Measurements from ENCODE around the gene RUBCNL.

The RUBCNL gene

GRCh38 chr13:46340011-46340410, 47.0 kb downstream of the RUBCNL start:
- Histone ChIP-seq H3K36me3 (ENCODE audit: control insufficient read depth, insufficient read depth, low read length) (no peaks in the 10 kb centered on the region), H3K27me3 (ENCODE audit: control insufficient read depth, insufficient read depth, low read length) (no peaks in the 10 kb centered on the region), H3K9me3 (ENCODE audit: control insufficient read depth, insufficient read depth, low read length) (no peaks in the 10 kb centered on the region), H3K9ac (ENCODE audit: low read depth, low read length) (no peak overlapping the region), H3K4me1 (ENCODE audit: control insufficient read depth, insufficient read depth, low read length) (no peaks in the 10 kb centered on the region), H3K4me3 (ENCODE audit: low read depth, low read length) (no peak overlapping the region), H3K27ac (ENCODE audit: low read depth, low read length) (no peak overlapping the region)

- no peaks in the 10 kb centered on the region for H3K36me3 ChIP-seq (ENCODE audit: control insufficient read depth, insufficient read depth, low read length)
- no peak overlapping the region for H3K4me3 ChIP-seq (ENCODE audit: low read depth, low read length)
- no peaks in the 10 kb centered on the region for H3K4me1 ChIP-seq (ENCODE audit: control insufficient read depth, insufficient read depth, low read length)
- no peaks in the 10 kb centered on the region for H3K9me3 ChIP-seq (ENCODE audit: control insufficient read depth, insufficient read depth, low read length)
- no peaks in the 10 kb centered on the region for H3K27me3 ChIP-seq (ENCODE audit: control insufficient read depth, insufficient read depth, low read length)
- no peak overlapping the region for H3K27ac ChIP-seq (ENCODE audit: low read depth, low read length)
- no peak overlapping the region for H3K9ac ChIP-seq (ENCODE audit: low read depth, low read length)
These were observed 47.9 kb downstream of the RUBCNL start for GRCh38 chr13:46339035-46339666.

- Histone ChIP-seq H3K9me3 (ENCODE audit: control insufficient read depth, insufficient read depth, low read length) (no peaks in the 10 kb centered on the region), H3K9ac (ENCODE audit: low read depth, low read length) (no peak overlapping the region), H3K36me3 (ENCODE audit: control insufficient read depth, insufficient read depth, low read length) (no peaks in the 10 kb centered on the region), H3K4me3 (ENCODE audit: low read depth, low read length) (no peak overlapping the region), H3K4me1 (ENCODE audit: control insufficient read depth, insufficient read depth, low read length) (no peaks in the 10 kb centered on the region), H3K27ac (ENCODE audit: low read depth, low read length) (no peak overlapping the region), H3K27me3 (ENCODE audit: control insufficient read depth, insufficient read depth, low read length) (no peaks in the 10 kb centered on the region)
These were observed 49.4 kb downstream of the RUBCNL start for GRCh38 chr13:46337700-46338099.

- no peaks in the 10 kb centered on the region for H3K9me3 ChIP-seq (ENCODE audit: control insufficient read depth, insufficient read depth, low read length)
- H3K36me3 ChIP-seq (ENCODE audit: control insufficient read depth, insufficient read depth, low read length), result no peaks in the 10 kb centered on the region
- no peaks in the 10 kb centered on the region for H3K4me1 ChIP-seq (ENCODE audit: control insufficient read depth, insufficient read depth, low read length)
- H3K27me3 ChIP-seq (ENCODE audit: control insufficient read depth, insufficient read depth, low read length), result no peaks in the 10 kb centered on the region
- H3K4me3 ChIP-seq (ENCODE audit: low read depth, low read length), result no peak overlapping the region
- no peak overlapping the region for H3K9ac ChIP-seq (ENCODE audit: low read depth, low read length)
- no peak overlapping the region for H3K27ac ChIP-seq (ENCODE audit: low read depth, low read length)
These were observed 52.8 kb downstream of the RUBCNL start for GRCh38 chr13:46334035-46334822.

- Histone ChIP-seq H3K9ac (ENCODE audit: low read depth, low read length) (no peak overlapping the region), H3K27ac (ENCODE audit: low read depth, low read length) (no peak overlapping the region), H3K4me3 (ENCODE audit: low read depth, low read length) (no peak overlapping the region), H3K27me3 (ENCODE audit: control insufficient read depth, insufficient read depth, low read length) (no peaks in the 10 kb centered on the region), H3K36me3 (ENCODE audit: control insufficient read depth, insufficient read depth, low read length) (no peaks in the 10 kb centered on the region), H3K9me3 (ENCODE audit: control insufficient read depth, insufficient read depth, low read length) (no peaks in the 10 kb centered on the region), H3K4me1 (ENCODE audit: control insufficient read depth, insufficient read depth, low read length) (no peaks in the 10 kb centered on the region)
These were observed 54.3 kb downstream of the RUBCNL start for GRCh38 chr13:46332772-46333171.

- no peak overlapping the region for H3K27ac ChIP-seq (ENCODE audit: low read depth, low read length)
- no peak overlapping the region for H3K4me3 ChIP-seq (ENCODE audit: low read depth, low read length)
- H3K27me3 ChIP-seq (ENCODE audit: control insufficient read depth, insufficient read depth, low read length), result no peaks in the 10 kb centered on the region; the same call in 1 of the 2 replicates
- no peaks in the 10 kb centered on the region for H3K4me1 ChIP-seq (ENCODE audit: control insufficient read depth, insufficient read depth, low read length)
- H3K36me3 ChIP-seq (ENCODE audit: control insufficient read depth, insufficient read depth, low read length), result no peaks in the 10 kb centered on the region
- H3K9ac ChIP-seq (ENCODE audit: low read depth, low read length), result no peak overlapping the region
- H3K9me3 ChIP-seq (ENCODE audit: control insufficient read depth, insufficient read depth, low read length), result no peaks in the 10 kb centered on the region
These were observed 57.4 kb downstream of the RUBCNL start for GRCh38 chr13:46329624-46330023.

GRCh38 chr13:46327246-46327645, 59.8 kb downstream of the RUBCNL start:
- Histone ChIP-seq H3K4me1 (ENCODE audit: control insufficient read depth, insufficient read depth, low read length) (no peaks in the 10 kb centered on the region), H3K9ac (ENCODE audit: low read depth, low read length) (no peak overlapping the region), H3K27me3 (ENCODE audit: control insufficient read depth, insufficient read depth, low read length) (no peaks in the 10 kb centered on the region; the same call in 1 of the 2 replicates), H3K36me3 (ENCODE audit: control insufficient read depth, insufficient read depth, low read length) (no peaks in the 10 kb centered on the region), H3K9me3 (ENCODE audit: control insufficient read depth, insufficient read depth, low read length) (no peaks in the 10 kb centered on the region), H3K27ac (ENCODE audit: low read depth, low read length) (no peak overlapping the region), H3K4me3 (ENCODE audit: low read depth, low read length) (no peak overlapping the region)

GRCh38 chr13:46324976-46325375, 62.1 kb downstream of the RUBCNL start:
- Histone ChIP-seq H3K36me3 (ENCODE audit: control insufficient read depth, insufficient read depth, low read length) (no peaks in the 10 kb centered on the region), H3K9ac (ENCODE audit: low read depth, low read length) (no peak overlapping the region), H3K4me1 (ENCODE audit: control insufficient read depth, insufficient read depth, low read length) (no peaks in the 10 kb centered on the region), H3K27me3 (ENCODE audit: control insufficient read depth, insufficient read depth, low read length) (no peaks in the 10 kb centered on the region; the same call in 1 of the 2 replicates), H3K27ac (ENCODE audit: low read depth, low read length) (no peak overlapping the region), H3K9me3 (ENCODE audit: control insufficient read depth, insufficient read depth, low read length) (no peaks in the 10 kb centered on the region), H3K4me3 (ENCODE audit: low read depth, low read length) (no peak overlapping the region)

- no peak overlapping the region for H3K9ac ChIP-seq (ENCODE audit: low read depth, low read length)
- no peaks in the 10 kb centered on the region; the same call in 1 of the 2 replicates for H3K27me3 ChIP-seq (ENCODE audit: control insufficient read depth, insufficient read depth, low read length)
- no peaks in the 10 kb centered on the region for H3K36me3 ChIP-seq (ENCODE audit: control insufficient read depth, insufficient read depth, low read length)
- H3K4me1 ChIP-seq (ENCODE audit: control insufficient read depth, insufficient read depth, low read length), result no peaks in the 10 kb centered on the region
- no peak overlapping the region for H3K27ac ChIP-seq (ENCODE audit: low read depth, low read length)
- no peaks in the 10 kb centered on the region for H3K9me3 ChIP-seq (ENCODE audit: control insufficient read depth, insufficient read depth, low read length)
- H3K4me3 ChIP-seq (ENCODE audit: low read depth, low read length), result no peak overlapping the region
These were observed 65.4 kb downstream of the RUBCNL start for GRCh38 chr13:46321494-46322225.

- Histone ChIP-seq H3K36me3 (ENCODE audit: control insufficient read depth, insufficient read depth, low read length) (no peaks in the 10 kb centered on the region), H3K27ac (ENCODE audit: low read depth, low read length) (no peak overlapping the region)
These were observed 66.2 kb downstream of the RUBCNL start for GRCh38 chr13:46320821-46321220.

GRCh38 chr13:46320406-46320805, 66.6 kb downstream of the RUBCNL start:
- no peak overlapping the region for H3K9ac ChIP-seq (ENCODE audit: low read depth, low read length)
- H3K4me3 ChIP-seq (ENCODE audit: low read depth, low read length), result no peak overlapping the region
- no peaks in the 10 kb centered on the region; the same call in 1 of the 2 replicates for H3K27me3 ChIP-seq (ENCODE audit: control insufficient read depth, insufficient read depth, low read length)
- no peaks in the 10 kb centered on the region for H3K36me3 ChIP-seq (ENCODE audit: control insufficient read depth, insufficient read depth, low read length)
- H3K27ac ChIP-seq (ENCODE audit: low read depth, low read length), result no peak overlapping the region
- H3K4me1 ChIP-seq (ENCODE audit: control insufficient read depth, insufficient read depth, low read length), result no peaks in the 10 kb centered on the region
- H3K9me3 ChIP-seq (ENCODE audit: control insufficient read depth, insufficient read depth, low read length), result no peaks in the 10 kb centered on the region

More at GRCh38 chr13:46320821-46321220, 66.2 kb downstream of the RUBCNL start:
- Histone ChIP-seq H3K27me3 (ENCODE audit: control insufficient read depth, insufficient read depth, low read length) (no peaks in the 10 kb centered on the region; the same call in 1 of the 2 replicates), H3K9ac (ENCODE audit: low read depth, low read length) (no peak overlapping the region), H3K9me3 (ENCODE audit: control insufficient read depth, insufficient read depth, low read length) (no peaks in the 10 kb centered on the region), H3K4me3 (ENCODE audit: low read depth, low read length) (no peak overlapping the region), H3K4me1 (ENCODE audit: control insufficient read depth, insufficient read depth, low read length) (no peaks in the 10 kb centered on the region)
